SK-N-SH treated with all-trans-retinoic acid at 6 μM for 48 hours (cell line): ENCODE measurements around the gene CYP3A5.

Experiments
- ATAC-seq: fragments of 200-7000 bp; cut with Tn5 transposase; 3 replicates; pipeline ENCODE4 v1.9.1; 2020; ENCODE audit warnings: mild to moderate bottlenecking, moderate library complexity
- ARNTL ChIP-seq: fragments of 450-650 bp; formaldehyde crosslinking; IDR thresholded peaks from 2 replicates; pipeline ENCODE4 v1.5.0; 2020; ENCODE audit warnings: low read depth, mild to moderate bottlenecking, moderate library complexity, borderline replicate concordance
- BACH2 ChIP-seq: fragments of 250-450 bp; sonication (Bioruptor Pico); IDR thresholded peaks from 2 replicates; pipeline ENCODE4 v1.9.0; 2021; ENCODE audit warnings: mild to moderate bottlenecking, borderline replicate concordance
- CSDC2 ChIP-seq: fragments of 250-450 bp; sonication (Bioruptor Pico); IDR thresholded peaks from 2 replicates; pipeline ENCODE4 v1.5.0; 2020; ENCODE audit warnings: mild to moderate bottlenecking, moderate library complexity
- ESRRG ChIP-seq: fragments of 250-450 bp; sonication (Bioruptor Pico); IDR thresholded peaks from 2 replicates; pipeline ENCODE4 v1.6.1; 2021; ENCODE audit warnings: mild to moderate bottlenecking
- GLIS3 ChIP-seq: fragments of 250-450 bp; sonication (Bioruptor Pico); IDR thresholded peaks from 2 replicates; pipeline ENCODE4 v1.5.0; 2020; ENCODE audit warnings: mild to moderate bottlenecking, moderate library complexity
- OSR1 ChIP-seq: fragments of 250-450 bp; sonication (Bioruptor Pico); IDR thresholded peaks from 2 replicates; pipeline ENCODE4 v1.8.0; 2022; ENCODE audit warnings: moderate library complexity, mild to moderate bottlenecking, inconsistent platforms
- PPARA ChIP-seq: fragments of 250-450 bp; sonication (Bioruptor Pico); IDR thresholded peaks from 2 replicates; pipeline ENCODE4 v1.5.0; 2020; ENCODE audit warnings: mild to moderate bottlenecking, borderline replicate concordance
- RARB ChIP-seq: fragments of 250-450 bp; sonication (Bioruptor Pico); IDR thresholded peaks from 2 replicates; pipeline ENCODE4 v1.8.0; 2021; ENCODE audit warnings: mild to moderate bottlenecking, moderate library complexity
- TCF4 ChIP-seq: fragments of 250-450 bp; sonication (Bioruptor Pico); IDR thresholded peaks from 2 replicates; pipeline ENCODE4 v1.8.0; 2021; ENCODE audit warnings: mild to moderate bottlenecking, moderate library complexity, borderline replicate concordance
- TOX ChIP-seq: fragments of 250-450 bp; sonication (Bioruptor Pico); IDR thresholded peaks from 2 replicates; pipeline ENCODE4 v1.8.0; 2021; ENCODE audit warnings: mild to moderate bottlenecking, moderate library complexity, borderline replicate concordance
- ZC3H10 ChIP-seq: fragments of 250-450 bp; sonication (Bioruptor Pico); IDR thresholded peaks from 2 replicates; pipeline ENCODE4 v1.5.1; 2021; ENCODE audit warnings: mild to moderate bottlenecking, moderate library complexity
- ZFP3 ChIP-seq: fragments of 250-450 bp; sonication (Bioruptor Pico); IDR thresholded peaks from 2 replicates; pipeline ENCODE4 v1.5.0; 2020; ENCODE audit warnings: mild to moderate bottlenecking, moderate library complexity
- ZFP30 ChIP-seq: fragments of 450-650 bp; formaldehyde crosslinking; IDR thresholded peaks from 2 replicates; pipeline ENCODE4 v1.5.0; 2022; ENCODE audit warnings: mild to moderate bottlenecking, moderate library complexity
- ZNF565 ChIP-seq: fragments of 450-650 bp; formaldehyde crosslinking; conservative IDR thresholded peaks from 2 replicates; pipeline ENCODE4 v1.5.0; 2020; ENCODE audit warnings: low read depth, mild to moderate bottlenecking, moderate library complexity
- ZNF8 ChIP-seq: fragments of 450-650 bp; formaldehyde crosslinking; IDR thresholded peaks from 2 replicates; pipeline ENCODE4 v1.5.0; 2020; ENCODE audit warnings: mild to moderate bottlenecking, moderate library complexity
- TF ChIP-seq, protein P1 (sequence below): fragments of 250-450 bp; sonication (Bioruptor Pico); IDR thresholded peaks from 2 replicates; pipeline ENCODE4 v1.8.0; 2020; ENCODE audit warnings: mild to moderate bottlenecking, moderate library complexity, borderline replicate concordance
- TF ChIP-seq, protein P2 (sequence below): fragments of 250-450 bp; sonication (Bioruptor Pico); IDR thresholded peaks from 2 replicates; pipeline ENCODE4 v1.5.1; 2021; ENCODE audit warnings: mild to moderate bottlenecking, moderate library complexity
- TF ChIP-seq, protein P3 (sequence below): fragments of 250-450 bp; sonication (Bioruptor Pico); IDR thresholded peaks from 2 replicates; pipeline ENCODE4 v1.5.0; 2020; ENCODE audit warnings: mild to moderate bottlenecking, moderate library complexity
- TF ChIP-seq, protein P4 (sequence below): fragments of 250-450 bp; sonication (Bioruptor Pico); IDR thresholded peaks from 2 replicates; pipeline ENCODE4 v1.8.0; 2021; ENCODE audit warnings: low read depth, mild to moderate bottlenecking, moderate library complexity, borderline replicate concordance
- TF ChIP-seq, protein P5 (sequence below): fragments of 250-450 bp; sonication (Bioruptor Pico); IDR thresholded peaks from 2 replicates; pipeline ENCODE4 v1.5.1; 2020; ENCODE audit warnings: low read depth, mild to moderate bottlenecking, moderate library complexity

CYP3A5 gene

DNA sequence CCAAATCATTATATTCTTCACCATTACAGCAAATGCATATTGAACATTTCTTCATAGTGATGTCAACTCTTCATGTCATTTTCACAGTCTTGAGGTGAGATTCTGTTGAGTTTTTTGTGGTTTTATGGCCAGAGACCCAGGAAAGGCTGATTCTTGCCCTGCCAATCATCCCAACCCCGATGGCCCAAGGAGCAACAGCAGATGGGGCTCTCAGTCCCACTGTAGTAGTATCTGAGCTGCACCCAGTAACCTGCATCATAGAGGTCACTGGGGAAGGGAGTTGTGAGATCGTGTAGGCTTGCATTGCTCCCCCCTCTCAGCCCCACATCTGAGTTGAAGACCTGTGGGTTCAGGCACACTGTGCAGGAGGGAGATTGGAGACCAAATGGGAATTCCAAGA is 36.3 kb downstream of the CYP3A5 start:
- ATAC-seq: no peak
- TF ChIP-seq ZNF565 (CRISPR knock-in tag) (no peak), ESRRG (no peak), ARNTL (CRISPR knock-in tag) (no peak), ZFP30 (no peak), PPARA (CRISPR knock-in tag) (no peak), ZNF8 (CRISPR knock-in tag) (no peak), CSDC2 (CRISPR knock-in tag) (no peak), GLIS3 (CRISPR knock-in tag) (no peak), ZC3H10 (no peak), RARB (no peak)
- TF ChIP-seq, protein P1, sequence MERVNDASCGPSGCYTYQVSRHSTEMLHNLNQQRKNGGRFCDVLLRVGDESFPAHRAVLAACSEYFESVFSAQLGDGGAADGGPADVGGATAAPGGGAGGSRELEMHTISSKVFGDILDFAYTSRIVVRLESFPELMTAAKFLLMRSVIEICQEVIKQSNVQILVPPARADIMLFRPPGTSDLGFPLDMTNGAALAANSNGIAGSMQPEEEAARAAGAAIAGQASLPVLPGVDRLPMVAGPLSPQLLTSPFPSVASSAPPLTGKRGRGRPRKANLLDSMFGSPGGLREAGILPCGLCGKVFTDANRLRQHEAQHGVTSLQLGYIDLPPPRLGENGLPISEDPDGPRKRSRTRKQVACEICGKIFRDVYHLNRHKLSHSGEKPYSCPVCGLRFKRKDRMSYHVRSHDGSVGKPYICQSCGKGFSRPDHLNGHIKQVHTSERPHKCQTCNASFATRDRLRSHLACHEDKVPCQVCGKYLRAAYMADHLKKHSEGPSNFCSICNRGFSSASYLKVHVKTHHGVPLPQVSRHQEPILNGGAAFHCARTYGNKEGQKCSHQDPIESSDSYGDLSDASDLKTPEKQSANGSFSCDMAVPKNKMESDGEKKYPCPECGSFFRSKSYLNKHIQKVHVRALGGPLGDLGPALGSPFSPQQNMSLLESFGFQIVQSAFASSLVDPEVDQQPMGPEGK (CRISPR knock-in tag): no peak
- TF ChIP-seq, protein P2, sequence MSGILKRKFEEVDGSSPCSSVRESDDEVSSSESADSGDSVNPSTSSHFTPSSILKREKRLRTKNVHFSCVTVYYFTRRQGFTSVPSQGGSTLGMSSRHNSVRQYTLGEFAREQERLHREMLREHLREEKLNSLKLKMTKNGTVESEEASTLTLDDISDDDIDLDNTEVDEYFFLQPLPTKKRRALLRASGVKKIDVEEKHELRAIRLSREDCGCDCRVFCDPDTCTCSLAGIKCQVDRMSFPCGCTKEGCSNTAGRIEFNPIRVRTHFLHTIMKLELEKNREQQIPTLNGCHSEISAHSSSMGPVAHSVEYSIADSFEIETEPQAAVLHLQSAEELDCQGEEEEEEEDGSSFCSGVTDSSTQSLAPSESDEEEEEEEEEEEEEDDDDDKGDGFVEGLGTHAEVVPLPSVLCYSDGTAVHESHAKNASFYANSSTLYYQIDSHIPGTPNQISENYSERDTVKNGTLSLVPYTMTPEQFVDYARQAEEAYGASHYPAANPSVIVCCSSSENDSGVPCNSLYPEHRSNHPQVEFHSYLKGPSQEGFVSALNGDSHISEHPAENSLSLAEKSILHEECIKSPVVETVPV (CRISPR knock-in tag): no peak
- TF ChIP-seq, protein P3, sequence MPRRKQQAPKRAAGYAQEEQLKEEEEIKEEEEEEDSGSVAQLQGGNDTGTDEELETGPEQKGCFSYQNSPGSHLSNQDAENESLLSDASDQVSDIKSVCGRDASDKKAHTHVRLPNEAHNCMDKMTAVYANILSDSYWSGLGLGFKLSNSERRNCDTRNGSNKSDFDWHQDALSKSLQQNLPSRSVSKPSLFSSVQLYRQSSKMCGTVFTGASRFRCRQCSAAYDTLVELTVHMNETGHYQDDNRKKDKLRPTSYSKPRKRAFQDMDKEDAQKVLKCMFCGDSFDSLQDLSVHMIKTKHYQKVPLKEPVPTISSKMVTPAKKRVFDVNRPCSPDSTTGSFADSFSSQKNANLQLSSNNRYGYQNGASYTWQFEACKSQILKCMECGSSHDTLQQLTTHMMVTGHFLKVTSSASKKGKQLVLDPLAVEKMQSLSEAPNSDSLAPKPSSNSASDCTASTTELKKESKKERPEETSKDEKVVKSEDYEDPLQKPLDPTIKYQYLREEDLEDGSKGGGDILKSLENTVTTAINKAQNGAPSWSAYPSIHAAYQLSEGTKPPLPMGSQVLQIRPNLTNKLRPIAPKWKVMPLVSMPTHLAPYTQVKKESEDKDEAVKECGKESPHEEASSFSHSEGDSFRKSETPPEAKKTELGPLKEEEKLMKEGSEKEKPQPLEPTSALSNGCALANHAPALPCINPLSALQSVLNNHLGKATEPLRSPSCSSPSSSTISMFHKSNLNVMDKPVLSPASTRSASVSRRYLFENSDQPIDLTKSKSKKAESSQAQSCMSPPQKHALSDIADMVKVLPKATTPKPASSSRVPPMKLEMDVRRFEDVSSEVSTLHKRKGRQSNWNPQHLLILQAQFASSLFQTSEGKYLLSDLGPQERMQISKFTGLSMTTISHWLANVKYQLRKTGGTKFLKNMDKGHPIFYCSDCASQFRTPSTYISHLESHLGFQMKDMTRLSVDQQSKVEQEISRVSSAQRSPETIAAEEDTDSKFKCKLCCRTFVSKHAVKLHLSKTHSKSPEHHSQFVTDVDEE (CRISPR knock-in tag): no peak
- TF ChIP-seq, protein P4, sequence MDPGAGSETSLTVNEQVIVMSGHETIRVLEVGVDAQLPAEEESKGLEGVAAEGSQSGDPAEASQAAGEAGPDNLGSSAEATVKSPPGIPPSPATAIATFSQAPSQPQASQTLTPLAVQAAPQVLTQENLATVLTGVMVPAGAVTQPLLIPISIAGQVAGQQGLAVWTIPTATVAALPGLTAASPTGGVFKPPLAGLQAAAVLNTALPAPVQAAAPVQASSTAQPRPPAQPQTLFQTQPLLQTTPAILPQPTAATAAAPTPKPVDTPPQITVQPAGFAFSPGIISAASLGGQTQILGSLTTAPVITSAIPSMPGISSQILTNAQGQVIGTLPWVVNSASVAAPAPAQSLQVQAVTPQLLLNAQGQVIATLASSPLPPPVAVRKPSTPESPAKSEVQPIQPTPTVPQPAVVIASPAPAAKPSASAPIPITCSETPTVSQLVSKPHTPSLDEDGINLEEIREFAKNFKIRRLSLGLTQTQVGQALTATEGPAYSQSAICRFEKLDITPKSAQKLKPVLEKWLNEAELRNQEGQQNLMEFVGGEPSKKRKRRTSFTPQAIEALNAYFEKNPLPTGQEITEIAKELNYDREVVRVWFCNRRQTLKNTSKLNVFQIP (CRISPR knock-in tag): no peak

DNA sequence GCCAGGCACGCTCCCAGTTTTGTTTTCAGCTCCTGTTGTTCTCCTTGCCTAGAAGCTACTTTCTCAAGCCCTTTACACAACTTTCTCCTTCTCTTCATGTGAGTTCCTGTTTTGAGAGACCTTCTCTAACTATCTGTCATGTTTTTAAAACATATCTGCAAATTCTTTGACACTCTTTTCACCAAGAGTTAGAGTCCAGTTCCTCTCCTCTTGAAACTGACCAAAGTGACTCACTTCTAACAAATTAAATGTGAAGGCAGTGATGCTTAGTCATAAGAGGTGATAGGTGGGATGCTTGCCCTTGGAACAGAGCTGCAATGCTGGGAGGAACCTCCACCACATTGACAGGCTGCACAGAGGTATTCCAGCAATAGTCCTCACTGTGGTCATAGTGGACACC is 37.8 kb downstream of the CYP3A5 start:
- no peak for ATAC-seq
- TF ChIP-seq BACH2 (CRISPR knock-in tag) (no peak), ZFP3 (CRISPR knock-in tag) (no peak), ZFP30 (no peak), ZNF8 (CRISPR knock-in tag) (no peak), ZC3H10 (no peak), RARB (no peak), OSR1 (CRISPR knock-in tag) (no peak), ARNTL (CRISPR knock-in tag) (no peak), TOX (CRISPR knock-in tag) (no peak), CSDC2 (CRISPR knock-in tag) (no peak), TCF4 (CRISPR knock-in tag) (no peak)
- TF ChIP-seq, protein P4 (CRISPR knock-in tag): no peak
- TF ChIP-seq, protein P1 (CRISPR knock-in tag): no peak
- TF ChIP-seq, protein P2 (CRISPR knock-in tag): no peak
- TF ChIP-seq, protein P5, sequence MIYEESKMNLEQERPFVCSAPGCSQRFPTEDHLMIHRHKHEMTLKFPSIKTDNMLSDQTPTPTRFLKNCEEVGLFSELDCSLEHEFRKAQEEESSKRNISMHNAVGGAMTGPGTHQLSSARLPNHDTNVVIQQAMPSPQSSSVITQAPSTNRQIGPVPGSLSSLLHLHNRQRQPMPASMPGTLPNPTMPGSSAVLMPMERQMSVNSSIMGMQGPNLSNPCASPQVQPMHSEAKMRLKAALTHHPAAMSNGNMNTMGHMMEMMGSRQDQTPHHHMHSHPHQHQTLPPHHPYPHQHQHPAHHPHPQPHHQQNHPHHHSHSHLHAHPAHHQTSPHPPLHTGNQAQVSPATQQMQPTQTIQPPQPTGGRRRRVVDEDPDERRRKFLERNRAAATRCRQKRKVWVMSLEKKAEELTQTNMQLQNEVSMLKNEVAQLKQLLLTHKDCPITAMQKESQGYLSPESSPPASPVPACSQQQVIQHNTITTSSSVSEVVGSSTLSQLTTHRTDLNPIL (CRISPR knock-in tag): no peak
- TF ChIP-seq, all 23 proteins: peak for 0
